Naive thymus-derived CD4-positive, alpha-beta T cell (primary cell): ENCODE data around the gene AP5Z1. TPM values are rescaled to one million over a fixed set of nuclear protein-coding genes. Genes with fewer than 3 reads are reported as not detected.

ENCODE experiments used
- ATAC-seq: fragments of 150-1000 bp; cut with Tn5 transposase; 2 replicates; pipeline ENCODE4 v1.10.0; 2021; ENCODE audit warnings: mild to moderate bottlenecking, moderate library complexity
- CTCF ChIA-PET: fragments of 350-600 bp; sonication (Branson Sonifier 250); formaldehyde crosslinking; loops from one replicate; lab custom pipeline; 2021; ENCODE audit warnings: antibody characterized with exemption; lab: Charles Lee
- POLR2A ChIA-PET: fragments of 350-600 bp; sonication (Branson Sonifier 250); formaldehyde crosslinking; loops from one replicate; lab custom pipeline; 2021; ENCODE audit warnings: antibody characterized with exemption, inconsistent platforms; lab: Charles Lee
- DNase-seq, 9 donors: peaks; one replicate each; pipeline versions ENCODE4 v3.0.0 to v3.0.0-alpha.2; 2020 to 2022; ENCODE audit warnings: mixed read lengths in 1 of 9
- H3K27ac ChIP-seq: one replicate; pipeline ENCODE4 v1.7.0; 2013; ENCODE audit warnings: mild to moderate bottlenecking, low read depth, low read length, moderate library complexity
- H3K27me3 ChIP-seq, 2 donors: one replicate each; pipeline ENCODE4 v1.7.0; 2013; ENCODE audit warnings: low read length in 2 of 2, mild to moderate bottlenecking in 2 of 2, moderate library complexity in 2 of 2; ENCODE audit not compliant: control insufficient read depth in 2 of 2, insufficient read depth in 2 of 2
- H3K36me3 ChIP-seq, 3 experiments: 1 replicate in 2 of 3; 2 replicates in 1 of 3; pipeline ENCODE4 v1.7.0; 2013; ENCODE audit warnings: low read length in 3 of 3, mild to moderate bottlenecking in 3 of 3, moderate library complexity in 1 of 3; ENCODE audit not compliant: insufficient read depth in 3 of 3, control insufficient read depth in 2 of 3
- H3K4me1 ChIP-seq, 2 donors: one replicate each; pipeline ENCODE4 v1.7.0; 2013; ENCODE audit warnings: low read length in 2 of 2, mild to moderate bottlenecking in 2 of 2, moderate library complexity in 1 of 2; ENCODE audit not compliant: control insufficient read depth in 2 of 2, insufficient read depth in 2 of 2
- H3K4me3 ChIP-seq: 2 replicates; pipeline ENCODE4 v1.7.0; 2013; ENCODE audit warnings: mild to moderate bottlenecking, low read length
- H3K9me3 ChIP-seq, 3 experiments: 1 replicate in 2 of 3; 2 replicates in 1 of 3; pipeline ENCODE4 v1.7.0; 2013; ENCODE audit warnings: low read length in 3 of 3; ENCODE audit not compliant: control insufficient read depth in 2 of 3
- H3K27ac Mint-ChIP-seq, 9 donors: one replicate each; pipeline ENCODE4 v1.8.0; 2020 to 2022; ENCODE audit warnings: mixed read lengths in 9 of 9, mild to moderate bottlenecking in 8 of 9, moderate library complexity in 5 of 9, inconsistent platforms in 2 of 9
- H3K27me3 Mint-ChIP-seq, 5 donors: one replicate each; pipeline ENCODE4 v1.8.0; 2021 to 2022; ENCODE audit warnings: mixed read lengths in 5 of 5, mild to moderate bottlenecking in 1 of 5
- H3K36me3 Mint-ChIP-seq, 5 donors: one replicate each; pipeline ENCODE4 v1.8.0; 2020 to 2022; ENCODE audit warnings: mixed read lengths in 5 of 5, mild to moderate bottlenecking in 3 of 5, inconsistent platforms in 1 of 5
- H3K4me1 Mint-ChIP-seq, 7 donors: one replicate each; pipeline ENCODE4 v1.8.0; 2020 to 2022; ENCODE audit warnings: mixed read lengths in 7 of 7, mild to moderate bottlenecking in 3 of 7, inconsistent platforms in 1 of 7
- H3K4me3 Mint-ChIP-seq, 10 donors: one replicate each; pipeline ENCODE4 v1.8.0; 2020 to 2022; ENCODE audit warnings: mild to moderate bottlenecking in 10 of 10, mixed read lengths in 10 of 10, moderate library complexity in 6 of 10, inconsistent platforms in 2 of 10
- H3K9me3 Mint-ChIP-seq, 11 donors: one replicate each; pipeline ENCODE4 v1.8.0; 2020 to 2022; ENCODE audit warnings: mixed read lengths in 11 of 11, mild to moderate bottlenecking in 4 of 11, inconsistent platforms in 1 of 11, moderate library complexity in 1 of 11
- intact Hi-C, 2 donors: fragments of 100-400 bp; cut with micrococcal nuclease; formaldehyde crosslinking; loops; one replicate each; pipeline ENCODE4 v1.15.1; 2023
- polyA plus RNA-seq, 2 donors: library from polyadenylated mRNA; unstranded; fragments of 300-500 nt; fragmentation: Illumina TruSeq; gene quantifications; one replicate each; pipeline ENCODE4 v1.2.3, GENCODE V29; 2021
- total RNA-seq, 6 experiments: library from RNA in 5 of 6; stranded (reverse) in 5 of 6; gene quantifications; 1 replicate in 5 of 6; 2 replicates in 1 of 6; pipeline ENCODE4 v1.2.3 and lab custom pipeline; 2021 to 2026

AP5Z1 gene
- total and polyA plus RNA-seq, 7 experiments from 2014 or later, result 36.7 to 114 (median 87.5) TPM

- H3K4me3 Mint-ChIP-seq, result no peak overlapping the region
- intact Hi-C loops, result no loop called here
- no peak for ATAC-seq
- H3K9me3 ChIP-seq, result no peaks in the 10 kb centered on the region
- H3K4me3 ChIP-seq, result no peak overlapping the region
- H3K9me3 Mint-ChIP-seq, result no peaks in the 10 kb centered on the region
- H3K27me3 Mint-ChIP-seq, result no peaks in the 10 kb centered on the region
- H3K36me3 ChIP-seq, result peaks cover 0 to 76% (median 29%) of the 10 kb centered on the region in 3 experiments
- H3K27me3 ChIP-seq, result no peaks in the 10 kb centered on the region
- H3K27ac ChIP-seq, result no peak overlapping the region
- peaks cover 8 to 23% (median 14%) of the 10 kb centered on the region in 7 donors for H3K4me1 Mint-ChIP-seq
- H3K4me1 ChIP-seq, result peaks cover 7 to 8% of the 10 kb centered on the region in 2 donors
- H3K36me3 Mint-ChIP-seq, result peaks cover 0 to 4% (median 0%) of the 10 kb centered on the region in 5 donors
- no peak overlapping the region for H3K27ac Mint-ChIP-seq
- CTCF ChIA-PET, result interaction anchor here (0.7 kb wide), 1 partner anchor 1540 kb away, joined by 3 read pairs; no protein-coding TSS in a partner anchor
- POLR2A ChIA-PET, result interaction anchor here (1.0 kb wide), 1 partner anchor 142 kb away, joined by 3 read pairs; no protein-coding TSS in a partner anchor
- DNase-seq, result no peak
Observed at GRCh38 chr7:4782333-4783291, 7.2 kb downstream of the AP5Z1 start.

- ChIA-PET CTCF (interaction anchor here (0.7 kb wide), 1 partner anchor 1540 kb away, joined by 3 read pairs; no protein-coding TSS in a partner anchor), POLR2A (interaction anchor here (1.6 kb wide), 1 partner anchor 8 kb away, joined by 10 read pairs; the partner anchor contains the start of gene AP5Z1)
- Histone ChIP-seq H3K9me3 (no peaks in the 10 kb centered on the region), H3K4me1 (peaks cover under 1 to 1% of the 10 kb centered on the region in 2 donors), H3K27me3 (no peaks in the 10 kb centered on the region), H3K4me3 (no peak overlapping the region), H3K27ac (no peak overlapping the region), H3K36me3 (peaks cover 0 to 78% (median 29%) of the 10 kb centered on the region in 3 experiments)
- Mint-ChIP-seq H3K9me3 (no peaks in the 10 kb centered on the region), H3K4me1 (peaks cover 2 to 16% (median 7%) of the 10 kb centered on the region in 7 donors), H3K27ac (no peak overlapping the region), H3K27me3 (no peaks in the 10 kb centered on the region), H3K4me3 (no peak overlapping the region), H3K36me3 (peaks cover 0 to 5% (median 0%) of the 10 kb centered on the region in 5 donors)
- ATAC-seq (no peak), DNase-seq (no peak)
- intact Hi-C loops, result no loop called here
Observed at GRCh38 chr7:4783292-4783652, 7.8 kb downstream of the AP5Z1 start.

GRCh38 chr7:4783762-4784351, 8.4 kb downstream of the AP5Z1 start:
- Histone ChIP-seq H3K27me3 (no peaks in the 10 kb centered on the region), H3K4me1 (no peaks in the 10 kb centered on the region), H3K4me3 (no peak overlapping the region), H3K36me3 (peaks cover 0 to 84% (median 29%) of the 10 kb centered on the region in 3 experiments), H3K9me3 (no peaks in the 10 kb centered on the region), H3K27ac (no peak overlapping the region)
- intact Hi-C loops, result no loop called here
- ATAC-seq, result no peak
- Mint-ChIP-seq H3K4me3 (no peak overlapping the region), H3K9me3 (no peaks in the 10 kb centered on the region), H3K27ac (no peak overlapping the region), H3K4me1 (peaks cover 0 to 13% (median 4%) of the 10 kb centered on the region in 7 donors), H3K36me3 (peaks cover 0 to 5% (median 0%) of the 10 kb centered on the region in 5 donors), H3K27me3 (no peaks in the 10 kb centered on the region)
- DNase-seq, result no peak
- POLR2A ChIA-PET, result interaction anchor here (1.6 kb wide), 1 partner anchor 8 kb away, joined by 10 read pairs; the partner anchor contains the start of gene AP5Z1
- CTCF ChIA-PET, result no interaction called here

GRCh38 chr7:4784799-4785198, 9.4 kb downstream of the AP5Z1 start:
- Histone ChIP-seq H3K27me3 (no peaks in the 10 kb centered on the region), H3K4me3 (no peak overlapping the region), H3K4me1 (no peaks in the 10 kb centered on the region), H3K9me3 (no peaks in the 10 kb centered on the region), H3K36me3 (peaks cover 0 to 94% (median 29%) of the 10 kb centered on the region in 3 experiments), H3K27ac (no peak overlapping the region)
- Mint-ChIP-seq H3K4me1 (peaks cover 0 to 13% (median 4%) of the 10 kb centered on the region in 7 donors), H3K36me3 (peaks cover 0 to 5% (median 0%) of the 10 kb centered on the region in 5 donors), H3K4me3 (no peak overlapping the region), H3K27ac (no peak overlapping the region), H3K9me3 (no peaks in the 10 kb centered on the region), H3K27me3 (no peaks in the 10 kb centered on the region)
- ATAC-seq (no peak), DNase-seq (no peak)
- intact Hi-C loops, result no loop called here
- POLR2A ChIA-PET, result interaction anchor here (1.6 kb wide), 1 partner anchor 9 kb away, joined by 10 read pairs; the partner anchor contains the start of gene AP5Z1
- CTCF ChIA-PET, result no interaction called here

GRCh38 chr7:4785371-4785770, 9.9 kb downstream of the AP5Z1 start:
- DNase-seq (no peak), ATAC-seq (no peak)
- no peak overlapping the region for H3K27ac ChIP-seq
- ChIA-PET CTCF (no interaction called here), POLR2A (no interaction called here)
- Mint-ChIP-seq H3K4me1 (peaks cover 0 to 13% (median 0%) of the 10 kb centered on the region in 7 donors), H3K27ac (no peak overlapping the region), H3K9me3 (no peaks in the 10 kb centered on the region), H3K27me3 (no peaks in the 10 kb centered on the region), H3K36me3 (peaks cover 0 to 5% (median 0%) of the 10 kb centered on the region in 5 donors), H3K4me3 (no peak overlapping the region)
- intact Hi-C loops, result no loop called here
- no peaks in the 10 kb centered on the region for H3K9me3 ChIP-seq
- H3K36me3 ChIP-seq, result peaks cover 0 to 99% (median 29%) of the 10 kb centered on the region in 3 experiments
- no peaks in the 10 kb centered on the region for H3K27me3 ChIP-seq
- no peaks in the 10 kb centered on the region for H3K4me1 ChIP-seq
- no peak overlapping the region for H3K4me3 ChIP-seq

GRCh38 chr7:4786015-4786414, 10.6 kb downstream of the AP5Z1 start:
- no peaks in the 10 kb centered on the region for H3K4me1 ChIP-seq
- H3K27ac ChIP-seq, result no peak overlapping the region
- Mint-ChIP-seq H3K36me3 (peaks cover 0 to 4% (median 0%) of the 10 kb centered on the region in 5 donors), H3K4me1 (peaks cover 0 to 9% (median 0%) of the 10 kb centered on the region in 7 donors), H3K27ac (no peak overlapping the region), H3K4me3 (no peak overlapping the region), H3K9me3 (no peaks in the 10 kb centered on the region), H3K27me3 (no peaks in the 10 kb centered on the region)
- no peak for ATAC-seq
- H3K9me3 ChIP-seq, result no peaks in the 10 kb centered on the region
- no peaks in the 10 kb centered on the region for H3K27me3 ChIP-seq
- ChIA-PET CTCF (no interaction called here), POLR2A (no interaction called here)
- peaks cover 0 to 100% (median 29%) of the 10 kb centered on the region in 3 experiments for H3K36me3 ChIP-seq
- H3K4me3 ChIP-seq, result no peak overlapping the region
- intact Hi-C loops, result no loop called here
- no peak for DNase-seq
